HCT116 (cell line): Measurements from ENCODE around the gene ATXN1. TPM values are rescaled to one million over a fixed set of nuclear protein-coding genes. Genes with fewer than 3 reads are reported as not detected.

Experiments used
- ATAC-seq: fragments of 200-7000 bp; cut with Tn5 transposase; 2 replicates; pipeline ENCODE4 v1.9.1; 2020; ENCODE audit warnings: mild to moderate bottlenecking, moderate library complexity
- BruUV-seq: library from RNA; stranded (reverse); fragments of 400-500 nt; replicated peaks from 2 replicates; lab custom pipeline; 2021; lab: Mats Ljungman, UMichigan
- CTCF ChIA-PET: fragments of 300-600 bp; sonication (Branson Sonifier 250); formaldehyde crosslinking; loops from one replicate; lab custom pipeline; 2021; ENCODE audit warnings: antibody characterized with exemption; lab: Charles Lee
- POLR2A ChIA-PET: fragments of 300-600, 350-600 bp; sonication (Branson Sonifier 250); formaldehyde crosslinking; loops from one replicate; lab custom pipeline; 2021; ENCODE audit warnings: antibody characterized with exemption; lab: Charles Lee
- RAD21 ChIA-PET, 2 experiments: fragments of 300-600 bp; sonication (Branson Sonifier 250); formaldehyde crosslinking; loops; one replicate each; lab custom pipeline; 2023; ENCODE audit warnings: low total read pairs in 2 of 2; ENCODE audit not compliant: uncharacterized antibody in 2 of 2, unreplicated experiment in 2 of 2, low non-redundant PET in 1 of 2; lab: Charles Lee
- DNase-seq: peaks from one replicate; pipeline ENCODE4 v3.0.0-alpha.2; 2010; ENCODE audit warnings: low read depth, low spot score
- H2AFZ ChIP-seq: fragments of 200-600 bp; shearing (Covaris generic), sonication (generic); 2 replicates; pipeline ENCODE4 v1.6.1; 2017; ENCODE audit warnings: low read depth, mixed run types, mixed read lengths, antibody characterized with exemption, low read length; ENCODE audit not compliant: poor library complexity, severe bottlenecking
- H3K27ac ChIP-seq: 2 replicates; pipeline ENCODE4 v1.5.1; 2012; ENCODE audit warnings: low read depth, low read length
- H3K27me3 ChIP-seq: fragments of 200-600 bp; sonication (generic); 2 replicates; pipeline ENCODE4 v1.6.1; 2016; ENCODE audit warnings: mixed run types, low read length, mixed read lengths; ENCODE audit not compliant: insufficient read depth
- H3K36me3 ChIP-seq, 2 experiments: fragments of 200-500 bp in 1 of 2; fragments of 200-600 bp in 1 of 2; sonication (Bioruptor generic) in 1 of 2; sonication (generic) in 1 of 2; 2 replicates each; pipeline versions ENCODE4 v1.5.1 to v1.6.1; 2014 to 2016; ENCODE audit warnings: low read length in 2 of 2, inconsistent platforms in 1 of 2, mixed read lengths in 1 of 2, mixed run types in 1 of 2; ENCODE audit not compliant: insufficient read depth in 2 of 2, control insufficient read depth in 1 of 2
- H3K4me1 ChIP-seq, 2 experiments: fragments of 200-600 bp in 1 of 2; sonication (generic) in 1 of 2; 2 replicates each; pipeline versions ENCODE4 v1.5.1 to v1.6.1; 2012 to 2017; ENCODE audit warnings: low read length in 2 of 2, inconsistent platforms in 1 of 2, mild to moderate bottlenecking in 1 of 2, mixed read lengths in 1 of 2, mixed run types in 1 of 2, moderate library complexity in 1 of 2; ENCODE audit not compliant: insufficient read depth in 2 of 2, control insufficient read depth in 1 of 2
- H3K4me2 ChIP-seq: fragments of 200-600 bp; sonication (generic); 2 replicates; pipeline ENCODE4 v1.6.1; 2017; ENCODE audit warnings: mixed run types, low read length, mixed read lengths
- H3K4me3 ChIP-seq, 2 experiments: fragments of 200-600 bp in 1 of 2; sonication (generic) in 1 of 2; replicated peaks in 1 of 2; 2 replicates each; pipeline ENCODE4 v1.5.1; 2011 to 2016; ENCODE audit warnings: low read length in 2 of 2, control low read depth in 1 of 2, low read depth in 1 of 2, mild to moderate bottlenecking in 1 of 2, mixed read lengths in 1 of 2, mixed run types in 1 of 2
- H3K79me2 ChIP-seq: fragments of 200-600 bp; sonication (generic); 2 replicates; pipeline ENCODE4 v1.6.1; 2017; ENCODE audit warnings: mild to moderate bottlenecking, mixed run types, low read length, moderate library complexity, mixed read lengths; ENCODE audit not compliant: insufficient read depth
- H3K9ac ChIP-seq: fragments of 200-600 bp; sonication (generic); 2 replicates; pipeline ENCODE4 v1.6.1; 2016; ENCODE audit warnings: low read length, mixed read lengths
- H3K9me2 ChIP-seq: fragments of 200-600 bp; sonication (generic), shearing (Covaris generic); 2 replicates; pipeline ENCODE4 v1.6.1; 2017; ENCODE audit warnings: mixed run types, mild to moderate bottlenecking, moderate library complexity; ENCODE audit not compliant: insufficient read depth
- H3K9me3 ChIP-seq, 2 experiments: fragments of 200-500 bp in 1 of 2; fragments of 200-600 bp in 1 of 2; sonication (Bioruptor generic) in 1 of 2; sonication (generic) in 1 of 2; 2 replicates each; pipeline ENCODE4 v1.6.1; 2014 to 2017; ENCODE audit warnings: low read length in 2 of 2, mixed read lengths in 2 of 2, inconsistent platforms in 1 of 2, low read depth in 1 of 2, mild to moderate bottlenecking in 1 of 2, mixed run types in 1 of 2, moderate library complexity in 1 of 2; ENCODE audit not compliant: control insufficient read depth in 1 of 2, insufficient read depth in 1 of 2
- H4K20me1 ChIP-seq: fragments of 200-600 bp; sonication (generic), shearing (Covaris generic); 2 replicates; pipeline ENCODE4 v1.6.1; 2017; ENCODE audit warnings: mixed run types, mild to moderate bottlenecking, moderate library complexity; ENCODE audit not compliant: insufficient read depth
- CBX3 ChIP-seq: IDR thresholded peaks from 2 replicates; pipeline ENCODE4 v1.6.1; 2012; ENCODE audit warnings: low read depth
- CEBPB ChIP-seq: IDR thresholded peaks from 2 replicates; pipeline ENCODE4 v1.6.1; 2012; ENCODE audit warnings: low read depth
- ELF1 ChIP-seq: IDR thresholded peaks from 2 replicates; pipeline ENCODE4 v1.6.1; 2012; ENCODE audit warnings: low read depth, borderline replicate concordance
- EZH2 ChIP-seq: fragments of 200-600 bp; sonication (generic); IDR thresholded peaks from 2 replicates; pipeline ENCODE4 v1.6.1; 2017; ENCODE audit warnings: antibody characterized with exemption, mixed run types
- POLR2AphosphoS5 ChIP-seq: IDR thresholded peaks from 2 replicates; pipeline ENCODE4 v1.6.1; 2011; ENCODE audit warnings: mild to moderate bottlenecking, low read depth, low read length, moderate library complexity
- RAD21 ChIP-seq: IDR thresholded peaks from 2 replicates; pipeline ENCODE4 v1.6.1; 2012; ENCODE audit warnings: low read depth, mild to moderate bottlenecking
- SIN3A ChIP-seq: IDR thresholded peaks from 2 replicates; pipeline ENCODE4 v1.6.1; 2012; ENCODE audit warnings: low read depth
- SRF ChIP-seq: IDR thresholded peaks from 2 replicates; pipeline ENCODE4 v1.6.1; 2012; ENCODE audit warnings: low read depth
- YY1 ChIP-seq: IDR thresholded peaks from 2 replicates; pipeline ENCODE4 v1.6.1; 2011; ENCODE audit warnings: low read length, low read depth, moderate library complexity, mild to moderate bottlenecking; ENCODE audit not compliant: insufficient replicate concordance; ENCODE audit errors: extremely low read depth
- ZNF274 ChIP-seq: fragments of 200-500 bp; sonication (Bioruptor generic); IDR thresholded peaks from 2 replicates; pipeline ENCODE4 v1.6.1; 2014; ENCODE audit warnings: mild to moderate bottlenecking, low read depth, low read length, inconsistent platforms
- intact Hi-C: fragments of 100-400 bp; cut with micrococcal nuclease; formaldehyde crosslinking; loops from 2 replicates; pipeline ENCODE4 v1.10.0; 2022
- total RNA-seq: library from RNA; stranded (reverse); gene quantifications from one replicate; pipeline ENCODE4 v1.2.1, GENCODE V29; 2021; ENCODE audit not compliant: unreplicated experiment
- TF ChIP-seq, protein P1 (sequence below): IDR thresholded peaks from 2 replicates; pipeline ENCODE4 v1.6.1; 2012; ENCODE audit warnings: low read depth
- TF ChIP-seq, protein P2 (sequence below), 3 experiments: fragments of 200-600 bp in 1 of 3; sonication (generic) in 1 of 3; IDR thresholded peaks in 2 of 3; conservative IDR thresholded peaks in 1 of 3; 2 replicates each; pipeline ENCODE4 v1.5.1; 2012 to 2017; ENCODE audit warnings: low read depth in 2 of 3, low read length in 2 of 3, antibody characterized with exemption in 1 of 3, borderline replicate concordance in 1 of 3, control low read depth in 1 of 3, mild to moderate bottlenecking in 1 of 3, mixed read lengths in 1 of 3, mixed run types in 1 of 3, moderate library complexity in 1 of 3; ENCODE audit not compliant: insufficient read depth in 1 of 3

Gene ATXN1
- total RNA-seq, 1 experiment from 2014 or later = 21.0 TPM

DNA sequence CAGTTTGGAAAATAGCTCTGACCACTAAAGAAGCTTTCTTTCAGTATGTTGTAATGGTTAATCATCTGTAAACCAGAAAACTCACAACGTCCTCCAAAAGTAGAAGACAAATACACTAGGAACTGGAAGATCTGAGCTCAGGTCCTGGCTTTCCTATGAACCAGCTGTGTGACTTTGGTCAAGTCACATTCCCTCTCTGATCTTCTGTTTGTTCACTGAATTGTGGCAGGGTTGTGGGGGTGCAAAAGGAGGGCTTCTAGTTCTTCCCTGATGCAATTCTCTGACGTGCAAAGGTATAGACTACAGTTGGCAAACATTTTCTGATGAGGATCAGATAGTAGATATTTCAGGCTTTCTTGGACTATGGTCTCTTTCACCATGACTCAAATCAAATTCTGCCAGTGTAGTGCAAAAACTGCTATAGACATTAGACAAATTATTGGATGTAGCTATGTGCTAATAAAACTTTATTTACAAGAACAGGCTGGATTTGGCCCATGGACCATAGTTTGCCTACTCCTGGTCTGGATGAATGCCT, 44.9 kb downstream of the ATXN1 start:
- Histone ChIP-seq H3K9me2 (no peaks in the 10 kb centered on the region), H3K36me3 (no peaks in the 10 kb centered on the region), H3K9ac (no peak overlapping the region), H3K4me3 (no peak overlapping the region), H3K27ac (no peak overlapping the region), H3K79me2 (no peaks in the 10 kb centered on the region), H3K27me3 (no peaks in the 10 kb centered on the region), H2AFZ (no peak overlapping the region), H3K4me1 (peaks cover 28 to 40% of the 10 kb centered on the region in 2 experiments), H3K4me2 (no peak overlapping the region), H3K9me3 (no peaks in the 10 kb centered on the region), H4K20me1 (no peaks in the 10 kb centered on the region)
- TF ChIP-seq SRF (no peak), SIN3A (no peak), ELF1 (no peak), EZH2 (no peak), YY1 (no peak)
- RAD21 ChIA-PET = no interaction called here
- CTCF ChIA-PET = interaction anchor here (2.1 kb wide), 1 partner anchor 205 kb away, joined by 5 read pairs; no protein-coding TSS in a partner anchor
- BruUV-seq = no TSS peak
- POLR2A ChIA-PET = interaction anchor here (1.4 kb wide), 1 partner anchor 10 kb away, joined by 6 read pairs; no protein-coding TSS in a partner anchor
- ATAC-seq (no peak), DNase-seq (no peak)
- intact Hi-C loops = no loop called here

DNA sequence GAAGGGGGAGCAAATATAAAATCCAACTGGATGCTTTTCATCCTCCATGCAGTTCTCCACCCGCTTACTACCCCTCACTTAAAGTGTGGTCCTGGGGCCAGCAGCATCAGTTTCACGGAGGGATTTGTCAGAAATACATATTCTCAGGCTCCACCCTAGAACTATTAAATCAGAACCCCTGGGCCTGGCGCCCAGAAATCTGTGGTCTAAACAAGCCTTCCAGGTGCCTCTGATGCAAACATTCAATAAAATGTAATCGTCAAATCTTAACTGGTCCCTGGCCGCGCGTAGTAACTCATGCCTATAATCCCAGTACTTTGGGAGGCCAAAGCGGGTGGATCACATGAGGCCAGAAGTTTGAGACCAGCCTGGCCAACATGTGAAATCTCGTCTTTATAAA, 47.7 kb downstream of the ATXN1 start:
- POLR2A ChIA-PET = interaction anchor here (0.9 to 4.8 kb wide), 8 partner anchors 11 to 55 kb away, joined by 3 to 49 read pairs (median 4); partner anchors contain the start of gene ATXN1
- Histone ChIP-seq H3K4me3 (peak overlapping the region; percentile 2 to 38; a peak in 3 of 4 replicates), H3K9ac (peak overlapping the region; percentile 55), H3K4me1 (peaks cover 33 to 44% of the 10 kb centered on the region in 2 experiments), H2AFZ (peak overlapping the region; percentile 48), H3K79me2 (no peaks in the 10 kb centered on the region; the same call in 1 of the 2 replicates), H3K9me2 (no peaks in the 10 kb centered on the region), H3K4me2 (peak overlapping the region; percentile 70), H3K9me3 (no peaks in the 10 kb centered on the region), H3K27me3 (no peaks in the 10 kb centered on the region), H4K20me1 (no peaks in the 10 kb centered on the region), H3K36me3 (no peaks in the 10 kb centered on the region), H3K27ac (peak overlapping the region; percentile 89)
- ATAC-seq (peak; percentile 20), DNase-seq (no peak)
- RAD21 ChIA-PET = interaction anchor here (1.0 to 1.1 kb wide), 3 partner anchors 10 to 42 kb away, joined by 3 read pairs; no protein-coding TSS in a partner anchor
- no TSS peak for BruUV-seq
- intact Hi-C loops = loop anchor here (2.0 to 5.0 kb wide), 2 partner anchors 199 to 381 kb away; no protein-coding TSS in a partner anchor
- CTCF ChIA-PET = interaction anchor here (0.7 to 2.4 kb wide), 9 partner anchors 11 to 1425 kb away, joined by 3 to 11 read pairs (median 4); no protein-coding TSS in a partner anchor
- no peak for TF ChIP-seq POLR2AphosphoS5
- TF ChIP-seq CBX3 = no peak
- TF ChIP-seq, protein P1, sequence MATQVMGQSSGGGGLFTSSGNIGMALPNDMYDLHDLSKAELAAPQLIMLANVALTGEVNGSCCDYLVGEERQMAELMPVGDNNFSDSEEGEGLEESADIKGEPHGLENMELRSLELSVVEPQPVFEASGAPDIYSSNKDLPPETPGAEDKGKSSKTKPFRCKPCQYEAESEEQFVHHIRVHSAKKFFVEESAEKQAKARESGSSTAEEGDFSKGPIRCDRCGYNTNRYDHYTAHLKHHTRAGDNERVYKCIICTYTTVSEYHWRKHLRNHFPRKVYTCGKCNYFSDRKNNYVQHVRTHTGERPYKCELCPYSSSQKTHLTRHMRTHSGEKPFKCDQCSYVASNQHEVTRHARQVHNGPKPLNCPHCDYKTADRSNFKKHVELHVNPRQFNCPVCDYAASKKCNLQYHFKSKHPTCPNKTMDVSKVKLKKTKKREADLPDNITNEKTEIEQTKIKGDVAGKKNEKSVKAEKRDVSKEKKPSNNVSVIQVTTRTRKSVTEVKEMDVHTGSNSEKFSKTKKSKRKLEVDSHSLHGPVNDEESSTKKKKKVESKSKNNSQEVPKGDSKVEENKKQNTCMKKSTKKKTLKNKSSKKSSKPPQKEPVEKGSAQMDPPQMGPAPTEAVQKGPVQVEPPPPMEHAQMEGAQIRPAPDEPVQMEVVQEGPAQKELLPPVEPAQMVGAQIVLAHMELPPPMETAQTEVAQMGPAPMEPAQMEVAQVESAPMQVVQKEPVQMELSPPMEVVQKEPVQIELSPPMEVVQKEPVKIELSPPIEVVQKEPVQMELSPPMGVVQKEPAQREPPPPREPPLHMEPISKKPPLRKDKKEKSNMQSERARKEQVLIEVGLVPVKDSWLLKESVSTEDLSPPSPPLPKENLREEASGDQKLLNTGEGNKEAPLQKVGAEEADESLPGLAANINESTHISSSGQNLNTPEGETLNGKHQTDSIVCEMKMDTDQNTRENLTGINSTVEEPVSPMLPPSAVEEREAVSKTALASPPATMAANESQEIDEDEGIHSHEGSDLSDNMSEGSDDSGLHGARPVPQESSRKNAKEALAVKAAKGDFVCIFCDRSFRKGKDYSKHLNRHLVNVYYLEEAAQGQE = no peak
- TF ChIP-seq YY1 = no peak
- TF ChIP-seq, protein P2, sequence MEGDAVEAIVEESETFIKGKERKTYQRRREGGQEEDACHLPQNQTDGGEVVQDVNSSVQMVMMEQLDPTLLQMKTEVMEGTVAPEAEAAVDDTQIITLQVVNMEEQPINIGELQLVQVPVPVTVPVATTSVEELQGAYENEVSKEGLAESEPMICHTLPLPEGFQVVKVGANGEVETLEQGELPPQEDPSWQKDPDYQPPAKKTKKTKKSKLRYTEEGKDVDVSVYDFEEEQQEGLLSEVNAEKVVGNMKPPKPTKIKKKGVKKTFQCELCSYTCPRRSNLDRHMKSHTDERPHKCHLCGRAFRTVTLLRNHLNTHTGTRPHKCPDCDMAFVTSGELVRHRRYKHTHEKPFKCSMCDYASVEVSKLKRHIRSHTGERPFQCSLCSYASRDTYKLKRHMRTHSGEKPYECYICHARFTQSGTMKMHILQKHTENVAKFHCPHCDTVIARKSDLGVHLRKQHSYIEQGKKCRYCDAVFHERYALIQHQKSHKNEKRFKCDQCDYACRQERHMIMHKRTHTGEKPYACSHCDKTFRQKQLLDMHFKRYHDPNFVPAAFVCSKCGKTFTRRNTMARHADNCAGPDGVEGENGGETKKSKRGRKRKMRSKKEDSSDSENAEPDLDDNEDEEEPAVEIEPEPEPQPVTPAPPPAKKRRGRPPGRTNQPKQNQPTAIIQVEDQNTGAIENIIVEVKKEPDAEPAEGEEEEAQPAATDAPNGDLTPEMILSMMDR (IDR thresholded peaks at IDR 0.05 in 2 of 3, conservative IDR thresholded peaks at IDR 0.05 in 1 of 3; ENCODE audit: borderline replicate concordance in 1 of 3, insufficient read depth in 1 of 3, low read depth in 2 of 3, low read length in 2 of 3) = no peak
- TF ChIP-seq CEBPB = no peak
- TF ChIP-seq RAD21 = no peak
- TF ChIP-seq ZNF274 = no peak
